ENCODE measurements around the gene MAP3K8.

- TF ChIP-seq, protein P1, sequence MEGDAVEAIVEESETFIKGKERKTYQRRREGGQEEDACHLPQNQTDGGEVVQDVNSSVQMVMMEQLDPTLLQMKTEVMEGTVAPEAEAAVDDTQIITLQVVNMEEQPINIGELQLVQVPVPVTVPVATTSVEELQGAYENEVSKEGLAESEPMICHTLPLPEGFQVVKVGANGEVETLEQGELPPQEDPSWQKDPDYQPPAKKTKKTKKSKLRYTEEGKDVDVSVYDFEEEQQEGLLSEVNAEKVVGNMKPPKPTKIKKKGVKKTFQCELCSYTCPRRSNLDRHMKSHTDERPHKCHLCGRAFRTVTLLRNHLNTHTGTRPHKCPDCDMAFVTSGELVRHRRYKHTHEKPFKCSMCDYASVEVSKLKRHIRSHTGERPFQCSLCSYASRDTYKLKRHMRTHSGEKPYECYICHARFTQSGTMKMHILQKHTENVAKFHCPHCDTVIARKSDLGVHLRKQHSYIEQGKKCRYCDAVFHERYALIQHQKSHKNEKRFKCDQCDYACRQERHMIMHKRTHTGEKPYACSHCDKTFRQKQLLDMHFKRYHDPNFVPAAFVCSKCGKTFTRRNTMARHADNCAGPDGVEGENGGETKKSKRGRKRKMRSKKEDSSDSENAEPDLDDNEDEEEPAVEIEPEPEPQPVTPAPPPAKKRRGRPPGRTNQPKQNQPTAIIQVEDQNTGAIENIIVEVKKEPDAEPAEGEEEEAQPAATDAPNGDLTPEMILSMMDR (IDR thresholded peaks at IDR 0.05) = no peak
- TF ChIP-seq EZH2 (IDR thresholded peaks at IDR 0.05; ENCODE audit: borderline replicate concordance, insufficient read depth, low read depth, low read length, poor library complexity, severe bottlenecking) = no peak
These were observed 11.7 kb downstream of the MAP3K8 start for GRCh38 chr10:30445711-30446110.

All from B cell (primary cell).